Karpas-422 (cell line): ENCODE results near the gene PCSK5. TPM values are rescaled to one million over a fixed set of nuclear protein-coding genes. Genes with fewer than 3 reads are reported as not detected.

ENCODE experiments used
- DNase-seq: peaks from one replicate; pipeline ENCODE4 v3.0.0-alpha.2; 2015
- H2AFZ ChIP-seq: fragments of 200-600 bp; sonication (generic); 2 replicates; pipeline ENCODE4 v1.6.1; 2014; ENCODE audit warnings: antibody characterized with exemption, low read length, mixed read lengths
- H3K27ac ChIP-seq: fragments of 200-600 bp; sonication (generic); 2 replicates; pipeline ENCODE4 v1.5.1; 2014; ENCODE audit warnings: mild to moderate bottlenecking, low read length, moderate library complexity
- H3K27me3 ChIP-seq: fragments of 200-600 bp; sonication (generic); 2 replicates; pipeline ENCODE4 v1.6.1; 2014; ENCODE audit warnings: low read length, mixed read lengths
- H3K36me3 ChIP-seq: fragments of 200-600 bp; sonication (generic); 2 replicates; pipeline ENCODE4 v1.6.1; 2014; ENCODE audit warnings: low read length, mixed read lengths; ENCODE audit not compliant: insufficient read depth
- H3K4me1 ChIP-seq: fragments of 200-600 bp; sonication (generic); 2 replicates; pipeline ENCODE4 v1.6.1; 2014; ENCODE audit warnings: mild to moderate bottlenecking, low read length, mixed read lengths
- H3K4me2 ChIP-seq: fragments of 200-600 bp; sonication (generic); 2 replicates; pipeline ENCODE4 v1.6.1; 2014; ENCODE audit warnings: low read length, low read depth, mild to moderate bottlenecking; ENCODE audit not compliant: poor library complexity, severe bottlenecking
- H3K4me3 ChIP-seq: fragments of 200-600 bp; sonication (generic); 2 replicates; pipeline ENCODE4 v1.5.1; 2014; ENCODE audit warnings: mild to moderate bottlenecking, antibody characterized with exemption, low read length, mixed read lengths
- H3K79me2 ChIP-seq: fragments of 200-600 bp; sonication (generic); 2 replicates; pipeline ENCODE4 v1.6.1; 2014; ENCODE audit warnings: mild to moderate bottlenecking, low read length, mixed read lengths
- H3K9ac ChIP-seq: fragments of 200-600 bp; sonication (generic); 2 replicates; pipeline ENCODE4 v1.6.0; 2014; ENCODE audit warnings: low read length
- H3K9me2 ChIP-seq: fragments of 200-600 bp; sonication (generic), shearing (Covaris generic); replicated peaks from 2 replicates; pipeline ENCODE4 v1.6.0; 2014; ENCODE audit warnings: mild to moderate bottlenecking, low read length, moderate library complexity; ENCODE audit not compliant: insufficient read depth
- H3K9me3 ChIP-seq: fragments of 300-700, 200-600 bp; sonication (generic); 2 replicates; pipeline ENCODE4 v1.6.1; 2014; ENCODE audit warnings: low read length, mixed read lengths
- H4K20me1 ChIP-seq: fragments of 200-600 bp; sonication (generic); 2 replicates; pipeline ENCODE4 v1.6.1; 2014; ENCODE audit warnings: mild to moderate bottlenecking, antibody characterized with exemption, low read length, low read depth; ENCODE audit not compliant: insufficient read depth
- total RNA-seq: library from RNA; depleted of rRNA; stranded (reverse); fragments of >200 nt; shearing (Covaris generic); gene quantifications from 2 replicates; pipeline ENCODE4 v1.2.3, GENCODE V29; 2014; ENCODE audit warnings: low replicate concordance

Gene PCSK5
- total RNA-seq, 1 experiment from 2014 or later = not detected

GRCh38 chr9:75876999-75877640, 13.4 kb upstream of the PCSK5 start:
- Histone ChIP-seq H3K36me3 (no peaks in the 10 kb centered on the region), H3K79me2 (no peaks in the 10 kb centered on the region), H2AFZ (no peak overlapping the region), H3K27me3 (no peaks in the 10 kb centered on the region), H3K9ac (no peak overlapping the region), H3K4me2 (no peak overlapping the region), H3K9me2 (no peaks in the 10 kb centered on the region), H3K4me3 (no peak overlapping the region), H4K20me1 (no peaks in the 10 kb centered on the region), H3K4me1 (no peaks in the 10 kb centered on the region), H3K9me3 (no peaks in the 10 kb centered on the region), H3K27ac (no peak overlapping the region)
- DNase-seq = no peak

DNA sequence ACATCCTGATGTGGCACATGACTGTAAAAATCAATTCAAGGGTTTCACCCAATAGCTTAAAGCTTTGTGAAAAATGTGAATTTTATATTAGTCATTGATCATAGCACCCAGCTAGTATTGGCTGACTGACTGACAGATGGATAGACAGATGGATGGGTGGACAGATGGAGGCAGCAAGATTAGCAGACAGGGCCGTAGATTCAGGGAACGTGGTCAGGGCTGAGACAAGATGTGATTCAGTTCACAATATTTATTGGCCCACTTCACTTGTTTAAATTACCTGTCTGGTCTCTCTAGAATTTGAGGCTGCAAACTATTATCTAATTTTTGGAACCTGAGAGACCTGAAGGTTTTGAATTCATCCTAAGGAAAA, 12.0 kb upstream of the PCSK5 start:
- H3K79me2 ChIP-seq = no peaks in the 10 kb centered on the region

DNA sequence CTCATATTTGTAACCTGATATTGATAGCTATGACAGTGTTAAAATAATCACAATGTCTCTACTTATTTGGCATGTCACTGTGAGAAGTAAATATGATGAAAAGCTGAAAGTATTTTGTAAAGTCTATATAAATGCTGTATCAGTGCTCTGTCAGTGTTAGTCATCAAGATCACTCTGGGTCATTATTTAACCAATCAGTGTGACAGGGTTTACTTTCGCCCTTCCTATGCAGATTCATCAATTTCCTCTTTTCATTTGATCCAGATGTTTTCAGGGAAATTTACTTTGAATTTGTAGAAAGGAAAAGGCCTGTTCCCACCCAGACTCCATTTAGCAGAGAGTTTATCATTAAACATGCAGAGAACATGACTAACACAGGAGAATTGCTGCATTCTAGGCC, 9.9 kb upstream of the PCSK5 start:
- Histone ChIP-seq H3K9ac (no peak overlapping the region), H3K4me2 (no peak overlapping the region), H3K36me3 (no peaks in the 10 kb centered on the region), H3K27me3 (no peaks in the 10 kb centered on the region), H3K27ac (no peak overlapping the region), H4K20me1 (no peaks in the 10 kb centered on the region), H3K4me1 (no peaks in the 10 kb centered on the region), H2AFZ (no peak overlapping the region), H3K9me2 (no peaks in the 10 kb centered on the region), H3K4me3 (no peak overlapping the region), H3K9me3 (no peaks in the 10 kb centered on the region), H3K79me2 (no peaks in the 10 kb centered on the region)
- DNase-seq = no peak

More for the DNA sequence above, 12.0 kb upstream of the PCSK5 start:
- Histone ChIP-seq H3K27ac (no peak overlapping the region), H4K20me1 (no peaks in the 10 kb centered on the region), H2AFZ (no peak overlapping the region), H3K4me2 (no peak overlapping the region), H3K27me3 (no peaks in the 10 kb centered on the region), H3K4me3 (no peak overlapping the region), H3K9me2 (no peaks in the 10 kb centered on the region), H3K4me1 (no peaks in the 10 kb centered on the region), H3K36me3 (no peaks in the 10 kb centered on the region), H3K9ac (no peak overlapping the region), H3K9me3 (no peaks in the 10 kb centered on the region)
- DNase-seq = no peak

DNA sequence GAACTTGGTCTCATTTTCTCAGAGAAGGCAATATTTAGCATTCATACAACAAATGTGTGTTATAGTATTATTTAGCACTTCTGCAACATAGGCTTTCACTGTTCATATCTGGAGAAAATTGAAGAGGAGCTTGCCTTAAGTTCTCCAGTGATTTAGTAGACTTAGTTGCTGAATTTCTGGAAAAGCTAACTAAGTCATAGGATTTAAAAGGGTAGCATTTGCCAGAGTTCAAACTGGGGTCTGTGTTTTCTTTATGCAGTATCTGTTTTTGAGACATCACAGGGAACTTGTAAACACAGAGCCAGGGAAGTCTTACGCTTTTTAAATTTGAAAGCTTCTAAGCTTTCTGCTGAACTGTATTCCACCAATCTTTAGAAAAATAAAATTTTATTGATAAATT, 8.7 kb upstream of the PCSK5 start:
- Histone ChIP-seq H3K4me1 (no peaks in the 10 kb centered on the region), H3K27ac (no peak overlapping the region), H2AFZ (no peak overlapping the region), H3K4me2 (no peak overlapping the region), H3K79me2 (no peaks in the 10 kb centered on the region), H3K36me3 (no peaks in the 10 kb centered on the region), H3K4me3 (no peak overlapping the region), H4K20me1 (no peaks in the 10 kb centered on the region), H3K27me3 (no peaks in the 10 kb centered on the region), H3K9me3 (no peaks in the 10 kb centered on the region), H3K9me2 (no peaks in the 10 kb centered on the region), H3K9ac (no peak overlapping the region)
- DNase-seq = no peak

DNA sequence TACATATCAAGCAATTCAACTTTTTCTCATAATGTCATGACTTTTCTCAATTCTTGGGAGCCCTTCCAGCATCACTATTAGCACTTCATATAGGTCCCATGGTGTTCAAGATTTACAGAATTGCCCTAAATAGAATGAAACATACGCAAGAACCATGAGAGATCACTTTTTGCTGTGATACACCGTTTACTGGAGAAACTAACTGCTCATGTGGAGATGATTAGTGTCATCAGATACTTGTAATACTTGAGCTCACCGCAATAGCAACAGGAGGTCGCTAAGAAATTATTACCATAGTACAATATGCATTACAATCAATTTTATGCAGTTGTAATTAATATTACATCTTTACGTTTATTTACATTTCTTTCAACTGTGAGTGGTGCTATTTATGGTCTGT, 4.8 kb upstream of the PCSK5 start:
- Histone ChIP-seq H3K4me3 (no peak overlapping the region), H3K9me3 (no peaks in the 10 kb centered on the region), H3K27ac (no peak overlapping the region), H3K27me3 (no peaks in the 10 kb centered on the region), H3K79me2 (no peaks in the 10 kb centered on the region), H4K20me1 (no peaks in the 10 kb centered on the region), H2AFZ (no peak overlapping the region), H3K36me3 (no peaks in the 10 kb centered on the region), H3K4me1 (no peaks in the 10 kb centered on the region), H3K4me2 (no peak overlapping the region), H3K9me2 (no peaks in the 10 kb centered on the region), H3K9ac (no peak overlapping the region)
- no peak for DNase-seq

DNA sequence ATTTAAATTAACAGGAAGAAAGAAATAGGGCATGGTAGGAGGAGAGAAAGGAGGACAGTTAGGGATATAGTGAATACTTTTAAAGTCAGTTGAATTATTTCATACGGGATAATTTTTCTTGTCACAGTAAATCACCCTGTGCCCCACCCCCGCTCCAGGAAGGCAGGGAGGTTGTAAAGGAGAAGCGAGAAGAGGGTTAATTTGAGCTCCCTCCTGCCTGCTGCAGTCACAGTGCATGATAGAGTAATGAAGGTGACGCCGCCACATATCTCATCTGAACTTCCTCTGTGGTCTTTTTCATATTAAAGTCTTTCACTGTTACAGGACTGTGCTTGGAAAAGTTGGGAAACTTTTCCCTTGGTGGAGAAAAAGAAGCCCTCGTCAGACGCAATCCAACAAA, 896 bp upstream of the PCSK5 start:
- no peaks in the 10 kb centered on the region for H3K79me2 ChIP-seq
- no peak overlapping the region for H3K4me2 ChIP-seq
- no peak overlapping the region for H3K27ac ChIP-seq
- H3K9me2 ChIP-seq = no peaks in the 10 kb centered on the region
- no peak overlapping the region for H2AFZ ChIP-seq
- no peak overlapping the region for H3K4me3 ChIP-seq
- H3K36me3 ChIP-seq = no peaks in the 10 kb centered on the region
- H3K4me1 ChIP-seq = no peaks in the 10 kb centered on the region
- no peak overlapping the region for H3K9ac ChIP-seq
- no peaks in the 10 kb centered on the region for H3K9me3 ChIP-seq
- H3K27me3 ChIP-seq = no peaks in the 10 kb centered on the region
- no peak for DNase-seq
- H4K20me1 ChIP-seq = no peaks in the 10 kb centered on the region

DNA sequence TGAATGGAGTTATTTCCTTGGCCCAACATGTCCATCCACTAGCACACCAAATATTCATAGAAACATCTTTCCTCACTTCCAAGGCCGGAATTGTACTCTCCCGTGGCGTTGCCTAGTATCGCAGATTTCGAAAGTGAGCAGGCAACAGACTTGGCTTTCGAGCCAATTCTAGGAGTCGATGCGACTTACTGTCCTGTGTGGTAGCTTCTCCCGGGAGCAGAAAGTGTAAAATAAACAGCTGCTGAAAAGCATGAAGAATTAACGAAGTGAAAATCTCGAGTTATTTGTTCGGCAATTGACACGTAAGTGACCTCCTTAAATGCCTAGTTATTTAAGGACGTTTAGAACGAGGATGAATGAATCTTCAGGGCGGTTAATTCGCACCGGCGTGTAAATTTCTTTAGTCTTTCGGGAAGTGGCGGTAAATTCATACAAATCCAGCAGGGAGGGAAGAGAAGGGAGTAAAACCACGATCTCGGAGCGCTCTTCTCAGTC, 449 bp upstream of the PCSK5 start:
- no peaks in the 10 kb centered on the region for H3K36me3 ChIP-seq
- no peak overlapping the region for H2AFZ ChIP-seq
- no peak overlapping the region for H3K9ac ChIP-seq

GRCh38 chr9:75891277-75891741, 836 bp downstream of the PCSK5 start:
- Histone ChIP-seq H3K79me2 (no peaks in the 10 kb centered on the region), H3K36me3 (no peaks in the 10 kb centered on the region), H3K4me1 (no peaks in the 10 kb centered on the region), H3K9ac (no peak overlapping the region), H3K9me3 (no peaks in the 10 kb centered on the region), H3K27ac (no peak overlapping the region), H3K27me3 (no peaks in the 10 kb centered on the region), H3K4me3 (no peak overlapping the region), H3K4me2 (no peak overlapping the region), H4K20me1 (no peaks in the 10 kb centered on the region), H3K9me2 (no peaks in the 10 kb centered on the region), H2AFZ (no peak overlapping the region)
- DNase-seq = no peak

More for the DNA sequence above, 449 bp upstream of the PCSK5 start:
- Histone ChIP-seq H4K20me1 (no peaks in the 10 kb centered on the region), H3K27ac (no peak overlapping the region), H3K4me1 (no peaks in the 10 kb centered on the region), H3K79me2 (no peaks in the 10 kb centered on the region), H3K27me3 (no peaks in the 10 kb centered on the region), H3K9me2 (no peaks in the 10 kb centered on the region), H3K4me3 (no peak overlapping the region), H3K4me2 (no peak overlapping the region), H3K9me3 (no peaks in the 10 kb centered on the region)
- no peak for DNase-seq
